PC-3 (cell line): ENCODE data around the gene RHEX. TPM values are rescaled to one million over a fixed set of nuclear protein-coding genes. Genes with fewer than 3 reads are reported as not detected.

ENCODE experiments used
- ATAC-seq: fragments of 200-7000 bp; cut with Tn5 transposase; 2 replicates; pipeline ENCODE4 v1.9.1; 2020; ENCODE audit warnings: mild to moderate bottlenecking, moderate library complexity
- BruUV-seq: library from RNA; stranded (reverse); fragments of 400-500 nt; replicated peaks from 2 replicates; lab custom pipeline; 2021; lab: Mats Ljungman, UMichigan
- CTCF ChIA-PET: fragments of 300-600 bp; sonication (Branson Sonifier 250); formaldehyde crosslinking; loops from one replicate; lab custom pipeline; 2022; ENCODE audit warnings: antibody characterized with exemption; lab: Charles Lee
- POLR2A ChIA-PET: fragments of 300-600 bp; sonication (Branson Sonifier 250); formaldehyde crosslinking; loops from one replicate; lab custom pipeline; 2022; ENCODE audit warnings: antibody characterized with exemption; ENCODE audit not compliant: unreplicated experiment; lab: Charles Lee
- DNase-seq: peaks from one replicate; pipeline ENCODE4 v3.0.0-alpha.2; 2015
- H2AFZ ChIP-seq: fragments of 300-600 bp; sonication (generic); 2 replicates; pipeline ENCODE4 v1.6.0; 2016; ENCODE audit warnings: antibody characterized with exemption, low read length
- H3F3A ChIP-seq: fragments of 300-600 bp; sonication (generic); one replicate; pipeline ENCODE4 v1.6.0; 2017; ENCODE audit warnings: antibody characterized with exemption, low read length, control low read depth, mild to moderate bottlenecking; ENCODE audit not compliant: unreplicated experiment
- H3K27ac ChIP-seq: fragments of 300-600 bp; sonication (generic); 2 replicates; pipeline ENCODE4 v1.5.1; 2016; ENCODE audit warnings: mild to moderate bottlenecking, low read length
- H3K27me3 ChIP-seq: fragments of 300-600 bp; sonication (generic); 2 replicates; pipeline ENCODE4 v1.6.1; 2016; ENCODE audit warnings: low read length, mixed read lengths
- H3K36me3 ChIP-seq: fragments of 300-600 bp; sonication (generic); 2 replicates; pipeline ENCODE4 v1.6.1; 2016; ENCODE audit warnings: low read depth, mixed run types, low read length, mixed read lengths
- H3K4me1 ChIP-seq: fragments of 300-600 bp; sonication (generic); 2 replicates; pipeline ENCODE4 v1.5.1; 2016; ENCODE audit warnings: low read length; ENCODE audit not compliant: insufficient read depth
- H3K4me2 ChIP-seq: fragments of 300-600 bp; sonication (generic); 2 replicates; pipeline ENCODE4 v1.6.0; 2016; ENCODE audit warnings: low read length
- H3K4me3 ChIP-seq: fragments of 300-600 bp; sonication (generic); 2 replicates; pipeline ENCODE4 v1.5.1; 2016; ENCODE audit warnings: mild to moderate bottlenecking, low read length, mixed read lengths
- H3K79me2 ChIP-seq: fragments of 300-600 bp; sonication (generic); 2 replicates; pipeline ENCODE4 v1.6.1; 2017; ENCODE audit warnings: low read length, mixed read lengths
- H3K9ac ChIP-seq: fragments of 300-600 bp; sonication (generic); 2 replicates; pipeline ENCODE4 v1.6.0; 2016; ENCODE audit warnings: mild to moderate bottlenecking, low read length
- H3K9me2 ChIP-seq: fragments of 300-600 bp; sonication (generic); replicated peaks from 2 replicates; pipeline ENCODE4 v1.6.1; 2016; ENCODE audit warnings: mixed run types, low read length, mixed read lengths
- H3K9me3 ChIP-seq: fragments of 300-600 bp; sonication (generic); 2 replicates; pipeline ENCODE4 v1.6.1; 2016; ENCODE audit warnings: low read length, mixed read lengths
- H4K20me1 ChIP-seq: fragments of 300-600 bp; sonication (generic); 2 replicates; pipeline ENCODE4 v1.6.1; 2016; ENCODE audit warnings: low read length, mixed read lengths
- CTCF ChIP-seq: fragments of 300-600 bp; sonication (generic); conservative IDR thresholded peaks from 2 replicates; pipeline ENCODE4 v1.5.1; 2017; ENCODE audit warnings: antibody characterized with exemption, low read depth, mild to moderate bottlenecking, low read length
- EZH2 ChIP-seq: fragments of 300-600 bp; sonication (generic); IDR thresholded peaks from one replicate; pipeline ENCODE4 v1.6.1; 2017; ENCODE audit warnings: antibody characterized with exemption, mild to moderate bottlenecking, low read length; ENCODE audit not compliant: unreplicated experiment
- EZH2phosphoT487 ChIP-seq: fragments of 300-600 bp; sonication (generic); IDR thresholded peaks from 2 replicates; pipeline ENCODE4 v1.6.1; 2018; ENCODE audit warnings: mild to moderate bottlenecking, antibody characterized with exemption, low read length, borderline replicate concordance
- intact Hi-C: fragments of 100-400 bp; cut with micrococcal nuclease; formaldehyde crosslinking; loops from 2 replicates; pipeline ENCODE4 v1.9.0; 2023
- total RNA-seq: library from RNA; depleted of rRNA; stranded (reverse); fragments of >200 nt; gene quantifications from 2 replicates; pipeline ENCODE4 v1.2.3, GENCODE V29; 2014

Gene RHEX
- total RNA-seq, 1 experiment from 2014 or later = not detected

DNA sequence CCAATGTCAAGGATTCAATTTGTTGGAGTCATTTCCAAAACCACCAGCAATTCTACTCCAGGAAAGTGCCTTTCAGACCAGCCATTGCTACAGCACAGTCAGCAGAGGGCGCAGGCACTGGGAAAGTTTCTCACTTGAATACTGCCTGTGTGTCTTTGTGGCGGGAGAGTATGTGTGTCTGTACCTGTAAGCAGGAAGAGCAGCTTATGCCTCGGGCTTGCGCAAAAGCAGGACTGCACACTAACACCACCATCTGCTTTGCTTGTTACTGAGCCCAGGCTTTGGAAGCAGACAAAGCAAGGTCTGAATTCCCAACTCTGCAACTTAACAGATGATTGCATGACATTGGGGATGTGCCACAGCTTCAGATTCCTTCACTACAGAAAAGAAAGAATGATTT, 22.3 kb upstream of the RHEX start:
- peaks cover 46% of the 10 kb centered on the region for H3K27me3 ChIP-seq
- BruUV-seq = no TSS peak
- TF ChIP-seq CTCF (peak; percentile 98), EZH2phosphoT487 (no peak)
- 0 out of 2 replicates have a peak, but pooled peaks cover under 1% of the 10 kb centered on the region for H3K4me1 ChIP-seq
- no peaks in the 10 kb centered on the region for H3K9me3 ChIP-seq
- no peak overlapping the region for H3K27ac ChIP-seq
- no peaks in the 10 kb centered on the region for H3F3A ChIP-seq
- no peak overlapping the region for H3K9ac ChIP-seq
- no peaks in the 10 kb centered on the region for H4K20me1 ChIP-seq
- ChIA-PET CTCF (interaction anchor here (0.7 to 2.3 kb wide), 2 partner anchors 9 to 75 kb away, joined by 3 to 17 read pairs; no protein-coding TSS in a partner anchor), POLR2A (no interaction called here)
- no peak overlapping the region for H3K4me3 ChIP-seq
- H2AFZ ChIP-seq = peak overlapping the region; percentile 43
- intact Hi-C loops = loop anchor here (1.0 kb wide), 1 partner anchor 76 kb away; no protein-coding TSS in a partner anchor
- H3K9me2 ChIP-seq = no peaks in the 10 kb centered on the region
- no peaks in the 10 kb centered on the region for H3K79me2 ChIP-seq
- H3K4me2 ChIP-seq = peak overlapping the region; percentile 10; the same call in 1 of the 2 replicates
- ATAC-seq (peak; percentile 99), DNase-seq (peak; percentile 90)
- H3K36me3 ChIP-seq = no peaks in the 10 kb centered on the region

- CTCF ChIA-PET = no interaction called here
- H3K9ac ChIP-seq = no peak overlapping the region
Observed at GRCh38 chr1:206032380-206033140, 20.4 kb upstream of the RHEX start.

More at GRCh38 chr1:206032380-206033140, 20.4 kb upstream of the RHEX start:
- DNase-seq (no peak), ATAC-seq (no peak)
- H3K4me3 ChIP-seq = no peak overlapping the region
- intact Hi-C loops = no loop called here
- H2AFZ ChIP-seq = no peak overlapping the region
- H3K79me2 ChIP-seq = no peaks in the 10 kb centered on the region
- H3K9me2 ChIP-seq = no peaks in the 10 kb centered on the region
- no peak overlapping the region for H3K27ac ChIP-seq
- no peaks in the 10 kb centered on the region for H3K4me1 ChIP-seq
- H3K9me3 ChIP-seq = no peaks in the 10 kb centered on the region
- TF ChIP-seq CTCF = no peak
- no peak for TF ChIP-seq EZH2
- TF ChIP-seq EZH2phosphoT487 = no peak
- no peak overlapping the region for H3K4me2 ChIP-seq
- peaks cover 59% of the 10 kb centered on the region for H3K27me3 ChIP-seq
- no peaks in the 10 kb centered on the region for H3F3A ChIP-seq
- POLR2A ChIA-PET = no interaction called here
- no TSS peak for BruUV-seq
- H3K36me3 ChIP-seq = no peaks in the 10 kb centered on the region
- H4K20me1 ChIP-seq = no peaks in the 10 kb centered on the region
